ENCODE data around the gene TEX52.

Gene TEX52

GRCh38 chr12:2826721-2827515, 29.9 kb downstream of the TEX52 start:
- DNase-seq: no peak

- DNase-seq: no peak
Observed at GRCh38 chr12:2826036-2826435, 30.8 kb downstream of the TEX52 start.

- no peak for DNase-seq
Observed at GRCh38 chr12:2825132-2825531, 31.7 kb downstream of the TEX52 start.

GRCh38 chr12:2824541-2824940, 32.3 kb downstream of the TEX52 start:
- DNase-seq: no peak

- no peak for DNase-seq
Observed at GRCh38 chr12:2823483-2823882, 33.4 kb downstream of the TEX52 start.

GRCh38 chr12:2820432-2820831, 36.4 kb downstream of the TEX52 start:
- DNase-seq: no peak

- DNase-seq: no peak
Observed at GRCh38 chr12:2819810-2820209, 37.0 kb downstream of the TEX52 start.

- peak; percentile 43 for DNase-seq
Observed at GRCh38 chr12:2813214-2814185, 43.3 kb downstream of the TEX52 start.

GRCh38 chr12:2812290-2813213, 44.3 kb downstream of the TEX52 start, which contains the start of gene ITFG2:
Gene ITFG2 (plus strand): TSS chr12:2812668. CDS start chr12:2812761, 93 bp downstream.
- peak; percentile 98 for DNase-seq

- no peak for DNase-seq
Observed at GRCh38 chr12:2811801-2812200, 45.0 kb downstream of the TEX52 start.

GRCh38 chr12:2806700-2807099, 50.1 kb downstream of the TEX52 start:
- no peak for DNase-seq

GRCh38 chr12:2805143-2805520, 51.7 kb downstream of the TEX52 start:
- DNase-seq: no peak

GRCh38 chr12:2804393-2805142, 52.3 kb downstream of the TEX52 start:
- no peak for DNase-seq

- no peak for DNase-seq
Observed at GRCh38 chr12:2803635-2804392, 53.0 kb downstream of the TEX52 start.

- DNase-seq: no peak
Observed at GRCh38 chr12:2801044-2801783, 55.6 kb downstream of the TEX52 start.

- no peak for DNase-seq
Observed at GRCh38 chr12:2800046-2800570, 56.7 kb downstream of the TEX52 start.
